ENCODE results near the gene USP40.

The USP40 gene

GRCh38 chr2:233492751-233493150 lies 73.8 kb downstream of the USP40 start:
- Histone ChIP-seq H3K9me3 (replicated peaks; ENCODE audit: low read length) (no peaks in the 10 kb centered on the region), H3K4me1 (ENCODE audit: control insufficient read depth, insufficient read depth, low read length) (peaks cover 20% of the 10 kb centered on the region), H3K36me3 (ENCODE audit: insufficient read depth, low read length) (peaks cover 29% of the 10 kb centered on the region), H3K4me2 (ENCODE audit: low read length) (no peak overlapping the region), H3K27me3 (ENCODE audit: control insufficient read depth, insufficient read depth, low read length) (no peaks in the 10 kb centered on the region), H3K4me3 (ENCODE audit: low read length) (no peak overlapping the region), H3K9ac (ENCODE audit: low read depth, low read length) (no peak overlapping the region)

DNA sequence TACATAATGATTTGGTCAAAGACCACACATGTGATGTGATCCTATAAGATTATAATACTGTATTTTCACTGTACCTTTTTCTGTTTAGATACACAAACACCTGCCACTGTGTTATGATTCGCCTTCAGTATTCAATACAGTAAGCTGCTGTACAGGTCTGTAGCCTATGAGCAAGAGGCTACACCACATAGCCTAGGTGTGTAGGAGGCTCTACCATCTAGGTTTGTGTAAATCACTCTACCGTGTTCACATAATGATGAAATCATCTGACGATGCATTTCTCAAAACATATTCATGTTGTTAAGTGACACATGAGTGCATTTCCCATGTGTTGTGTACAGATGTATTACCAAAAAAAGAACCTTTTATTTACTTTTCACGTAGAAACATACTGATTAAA lies 74.5 kb downstream of the USP40 start:
- Histone ChIP-seq H3K9me3 (replicated peaks; ENCODE audit: low read length) (no peaks in the 10 kb centered on the region), H3K4me3 (ENCODE audit: low read length) (no peak overlapping the region), H3K36me3 (ENCODE audit: insufficient read depth, low read length) (peaks cover 26% of the 10 kb centered on the region), H3K4me1 (ENCODE audit: control insufficient read depth, insufficient read depth, low read length) (peaks cover 24% of the 10 kb centered on the region), H3K9ac (ENCODE audit: low read depth, low read length) (no peak overlapping the region), H3K27me3 (ENCODE audit: control insufficient read depth, insufficient read depth, low read length) (no peaks in the 10 kb centered on the region), H3K4me2 (ENCODE audit: low read length) (no peak overlapping the region)

GRCh38 chr2:233491326-233491725 lies 75.3 kb downstream of the USP40 start:
- H3K9ac ChIP-seq (ENCODE audit: low read depth, low read length) = no peak overlapping the region
- H3K36me3 ChIP-seq (ENCODE audit: insufficient read depth, low read length) = peaks cover 23% of the 10 kb centered on the region
- H3K4me3 ChIP-seq (ENCODE audit: low read length) = no peak overlapping the region
- H3K4me2 ChIP-seq (ENCODE audit: low read length) = no peak overlapping the region
- H3K27me3 ChIP-seq (ENCODE audit: control insufficient read depth, insufficient read depth, low read length) = no peaks in the 10 kb centered on the region
- H3K4me1 ChIP-seq (ENCODE audit: control insufficient read depth, insufficient read depth, low read length) = peaks cover 30% of the 10 kb centered on the region
- H3K9me3 ChIP-seq (replicated peaks; ENCODE audit: low read length) = no peaks in the 10 kb centered on the region

DNA sequence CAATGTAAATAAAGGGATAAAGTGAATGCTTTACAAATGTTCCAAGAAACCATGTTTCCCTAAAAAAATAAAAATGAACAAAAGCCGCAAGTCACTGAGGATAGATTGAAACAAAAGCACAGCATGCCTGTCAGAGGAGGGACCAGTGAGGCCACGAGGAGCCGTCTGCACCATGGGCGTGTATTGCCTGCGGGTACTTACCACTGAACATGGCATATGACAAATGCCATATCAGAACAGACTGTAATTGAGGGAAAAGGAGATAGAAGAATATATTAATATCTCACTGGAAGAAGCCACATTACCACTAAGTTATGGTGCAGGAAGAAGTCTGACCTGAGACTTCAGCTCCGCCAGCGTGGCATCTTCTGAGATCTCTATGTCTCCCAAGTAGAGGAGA lies 75.8 kb downstream of the USP40 start:
- Histone ChIP-seq H3K4me2 (ENCODE audit: low read length) (no peak overlapping the region), H3K36me3 (ENCODE audit: insufficient read depth, low read length) (peaks cover 18% of the 10 kb centered on the region), H3K4me3 (ENCODE audit: low read length) (no peak overlapping the region), H3K27me3 (ENCODE audit: control insufficient read depth, insufficient read depth, low read length) (no peaks in the 10 kb centered on the region), H3K9ac (ENCODE audit: low read depth, low read length) (no peak overlapping the region), H3K4me1 (ENCODE audit: control insufficient read depth, insufficient read depth, low read length) (peaks cover 35% of the 10 kb centered on the region), H3K9me3 (replicated peaks; ENCODE audit: low read length) (no peaks in the 10 kb centered on the region)

DNA sequence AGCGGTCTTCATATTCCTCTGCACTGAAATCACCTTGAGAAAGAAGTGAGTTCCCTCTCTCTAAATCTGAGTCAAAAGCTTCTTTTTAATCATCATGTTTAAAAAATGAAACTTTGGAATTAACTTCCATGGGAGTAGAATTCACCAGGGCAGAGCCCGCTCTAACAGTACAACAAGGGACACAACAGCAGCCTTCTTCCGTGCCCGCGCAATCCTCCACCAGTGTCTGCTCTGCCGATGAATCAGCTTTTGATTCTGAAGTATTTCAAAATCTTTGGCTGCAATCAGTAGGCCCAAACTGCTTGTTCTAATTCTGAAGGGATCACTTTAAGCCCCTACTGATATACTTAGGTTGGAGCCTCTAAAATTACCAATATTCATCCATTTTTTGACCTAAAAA lies 76.9 kb downstream of the USP40 start:
- no peak overlapping the region for H3K4me3 ChIP-seq (ENCODE audit: low read length)
- peaks cover 39% of the 10 kb centered on the region for H3K4me1 ChIP-seq (ENCODE audit: control insufficient read depth, insufficient read depth, low read length)
- peaks cover 28% of the 10 kb centered on the region for H3K36me3 ChIP-seq (ENCODE audit: insufficient read depth, low read length)
- H3K9me3 ChIP-seq (replicated peaks; ENCODE audit: low read length) = no peaks in the 10 kb centered on the region
- no peaks in the 10 kb centered on the region for H3K27me3 ChIP-seq (ENCODE audit: control insufficient read depth, insufficient read depth, low read length)
- no peak overlapping the region for H3K9ac ChIP-seq (ENCODE audit: low read depth, low read length)
- no peak overlapping the region for H3K4me2 ChIP-seq (ENCODE audit: low read length)

DNA sequence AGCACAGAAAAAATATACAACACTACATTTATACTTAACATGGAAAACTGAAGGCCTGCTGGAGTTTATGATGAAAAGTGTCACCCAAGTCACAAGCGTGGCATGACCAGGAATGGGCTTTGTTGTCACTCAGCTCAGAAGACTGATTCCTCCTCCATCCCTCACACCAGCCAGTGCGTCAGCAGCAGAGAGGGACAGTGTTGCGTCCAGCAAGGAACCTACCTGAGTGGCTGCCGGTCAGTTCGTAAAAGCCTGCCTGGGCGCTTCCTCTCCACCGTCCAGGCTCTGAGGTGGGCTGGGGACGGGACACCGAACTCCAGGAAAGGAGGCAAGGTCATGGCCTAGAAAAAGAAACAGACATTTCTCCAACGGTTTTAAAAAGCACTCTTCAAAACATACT lies 77.4 kb downstream of the USP40 start:
- H3K9me3 ChIP-seq (replicated peaks; ENCODE audit: low read length) = no peaks in the 10 kb centered on the region
- peaks cover 39% of the 10 kb centered on the region for H3K4me1 ChIP-seq (ENCODE audit: control insufficient read depth, insufficient read depth, low read length)
- H3K36me3 ChIP-seq (ENCODE audit: insufficient read depth, low read length) = peaks cover 28% of the 10 kb centered on the region
- H3K4me2 ChIP-seq (ENCODE audit: low read length) = no peak overlapping the region
- H3K27me3 ChIP-seq (ENCODE audit: control insufficient read depth, insufficient read depth, low read length) = no peaks in the 10 kb centered on the region
- H3K9ac ChIP-seq (ENCODE audit: low read depth, low read length) = peak overlapping the region; percentile 60
- no peak overlapping the region for H3K4me3 ChIP-seq (ENCODE audit: low read length)

DNA sequence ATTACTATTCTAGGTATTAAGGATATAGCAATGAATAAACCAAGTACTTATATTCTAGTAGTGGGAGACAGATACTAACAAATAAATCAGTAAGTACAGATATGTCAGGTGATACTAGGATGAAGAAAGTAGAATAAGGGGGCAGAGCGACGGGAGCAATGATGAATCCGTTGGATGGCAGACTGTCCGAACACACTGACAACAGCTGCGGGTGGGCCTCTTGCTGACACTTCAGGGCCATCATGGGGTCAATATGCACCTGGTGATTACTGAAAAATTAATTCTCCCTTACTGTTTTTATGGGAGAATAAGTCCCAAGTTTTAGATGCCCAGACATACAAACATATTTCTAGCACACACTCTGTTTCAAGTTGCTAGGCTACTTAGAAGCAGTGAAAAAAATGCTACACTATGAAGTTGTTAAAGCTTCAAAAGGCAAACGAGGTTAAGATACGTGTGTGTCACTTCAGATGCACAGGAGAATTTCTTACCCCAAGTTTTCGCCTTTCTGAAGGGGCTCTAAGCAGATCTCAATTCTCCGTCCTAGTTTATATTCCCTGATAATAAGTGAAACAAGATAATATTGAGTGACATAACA lies 78.7 kb downstream of the USP40 start:
- Histone ChIP-seq H3K9ac (ENCODE audit: low read depth, low read length) (peak overlapping the region; percentile 60), H3K36me3 (ENCODE audit: insufficient read depth, low read length) (peaks cover 30% of the 10 kb centered on the region), H3K4me3 (ENCODE audit: low read length) (no peak overlapping the region), H3K27me3 (ENCODE audit: control insufficient read depth, insufficient read depth, low read length) (no peaks in the 10 kb centered on the region), H3K4me2 (ENCODE audit: low read length) (peak overlapping the region; percentile 62), H3K9me3 (replicated peaks; ENCODE audit: low read length) (no peaks in the 10 kb centered on the region), H3K4me1 (ENCODE audit: control insufficient read depth, insufficient read depth, low read length) (peaks cover 39% of the 10 kb centered on the region)

DNA sequence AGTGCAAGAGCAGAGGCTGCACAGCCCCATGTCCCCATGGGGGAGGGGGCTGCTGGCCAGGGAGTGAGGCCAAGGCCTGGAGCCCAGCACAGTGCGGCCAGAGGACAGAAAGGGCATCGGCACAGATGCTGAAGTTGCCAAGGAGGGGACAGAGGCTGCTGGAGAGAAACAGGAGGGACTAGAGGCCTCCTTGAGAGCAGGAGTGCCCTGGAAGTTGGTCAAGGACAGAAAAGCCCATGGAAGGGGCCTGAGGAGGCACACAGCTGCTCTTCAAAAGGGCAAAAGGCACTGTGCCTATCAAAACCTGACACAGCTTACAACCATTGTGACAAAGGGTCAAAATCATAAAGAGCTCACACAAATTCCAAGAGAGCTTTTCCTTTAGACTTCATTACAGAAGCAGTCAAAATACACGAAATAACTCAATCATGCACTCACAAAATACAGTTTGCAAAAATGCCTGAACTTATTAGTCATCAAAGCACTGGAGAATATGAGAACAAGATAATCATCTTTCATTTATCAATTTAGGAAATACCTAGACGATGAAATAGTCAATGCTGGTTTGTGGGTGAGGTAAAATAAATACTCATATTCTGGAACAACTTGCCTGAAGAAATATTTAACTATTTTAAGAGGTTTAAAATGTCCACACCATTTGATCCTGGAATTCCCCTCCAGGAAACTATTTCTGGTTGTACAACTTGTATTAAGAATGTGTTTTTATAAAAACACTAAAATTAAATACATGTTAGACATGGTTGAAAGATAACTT lies 79.6 kb downstream of the USP40 start:
- Histone ChIP-seq H3K4me3 (ENCODE audit: low read length) (peak overlapping the region; percentile 28), H3K4me2 (ENCODE audit: low read length) (peak overlapping the region; percentile 68), H3K27me3 (ENCODE audit: control insufficient read depth, insufficient read depth, low read length) (no peaks in the 10 kb centered on the region), H3K9ac (ENCODE audit: low read depth, low read length) (peak overlapping the region; percentile 68), H3K4me1 (ENCODE audit: control insufficient read depth, insufficient read depth, low read length) (peaks cover 39% of the 10 kb centered on the region), H3K9me3 (replicated peaks; ENCODE audit: low read length) (no peaks in the 10 kb centered on the region), H3K36me3 (ENCODE audit: insufficient read depth, low read length) (peaks cover 26% of the 10 kb centered on the region)

DNA sequence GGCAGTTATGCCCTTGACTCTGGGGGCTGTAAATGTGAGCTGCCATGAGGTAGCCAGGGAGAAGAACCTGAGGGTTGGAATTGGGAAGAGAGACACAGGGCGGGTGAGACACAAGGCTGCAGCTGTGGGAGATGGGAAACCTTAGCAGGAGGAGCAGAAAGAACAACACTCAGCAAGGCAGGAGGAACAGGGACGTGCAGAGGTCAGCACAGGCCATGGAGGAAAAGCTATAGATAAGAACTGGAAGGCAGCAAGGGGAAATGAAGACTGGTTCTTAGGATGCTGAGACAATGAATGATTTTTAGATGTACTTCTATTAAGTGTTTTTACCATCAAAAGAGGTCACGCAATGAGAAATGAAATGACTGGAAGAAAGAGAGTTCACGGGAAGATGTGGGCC lies 80.2 kb downstream of the USP40 start:
- Histone ChIP-seq H3K9me3 (replicated peaks; ENCODE audit: low read length) (no peaks in the 10 kb centered on the region), H3K4me2 (ENCODE audit: low read length) (peak overlapping the region; percentile 68), H3K9ac (ENCODE audit: low read depth, low read length) (peak overlapping the region; percentile 68), H3K4me3 (ENCODE audit: low read length) (peak overlapping the region; percentile 28), H3K27me3 (ENCODE audit: control insufficient read depth, insufficient read depth, low read length) (no peaks in the 10 kb centered on the region), H3K36me3 (ENCODE audit: insufficient read depth, low read length) (peaks cover 28% of the 10 kb centered on the region), H3K4me1 (ENCODE audit: control insufficient read depth, insufficient read depth, low read length) (peaks cover 39% of the 10 kb centered on the region)

DNA sequence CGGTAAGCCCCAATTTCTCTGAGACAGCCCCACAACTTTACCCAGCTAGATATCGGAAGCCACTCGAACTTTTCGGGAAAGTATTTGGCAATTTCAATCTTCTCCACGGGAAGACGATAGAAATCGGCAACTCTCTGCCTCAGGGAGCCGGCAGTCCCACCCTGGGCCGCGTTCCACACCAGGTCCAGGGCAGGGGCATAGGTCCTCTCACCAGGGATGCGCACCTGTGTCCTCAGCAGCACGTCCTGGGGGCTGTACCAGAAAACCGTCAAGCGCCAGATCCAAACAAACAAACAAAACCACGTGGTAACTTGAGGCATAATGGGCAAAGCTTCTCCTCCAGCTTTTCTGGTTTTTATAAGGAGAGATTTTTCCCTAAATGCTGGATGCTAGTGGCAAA lies 80.9 kb downstream of the USP40 start:
- H3K4me3 ChIP-seq (ENCODE audit: low read length) = no peak overlapping the region
- H3K4me2 ChIP-seq (ENCODE audit: low read length) = no peak overlapping the region
- H3K9ac ChIP-seq (ENCODE audit: low read depth, low read length) = no peak overlapping the region
- H3K9me3 ChIP-seq (replicated peaks; ENCODE audit: low read length) = no peaks in the 10 kb centered on the region
- H3K36me3 ChIP-seq (ENCODE audit: insufficient read depth, low read length) = peaks cover 30% of the 10 kb centered on the region
- H3K4me1 ChIP-seq (ENCODE audit: control insufficient read depth, insufficient read depth, low read length) = peaks cover 39% of the 10 kb centered on the region
- no peaks in the 10 kb centered on the region for H3K27me3 ChIP-seq (ENCODE audit: control insufficient read depth, insufficient read depth, low read length)

DNA sequence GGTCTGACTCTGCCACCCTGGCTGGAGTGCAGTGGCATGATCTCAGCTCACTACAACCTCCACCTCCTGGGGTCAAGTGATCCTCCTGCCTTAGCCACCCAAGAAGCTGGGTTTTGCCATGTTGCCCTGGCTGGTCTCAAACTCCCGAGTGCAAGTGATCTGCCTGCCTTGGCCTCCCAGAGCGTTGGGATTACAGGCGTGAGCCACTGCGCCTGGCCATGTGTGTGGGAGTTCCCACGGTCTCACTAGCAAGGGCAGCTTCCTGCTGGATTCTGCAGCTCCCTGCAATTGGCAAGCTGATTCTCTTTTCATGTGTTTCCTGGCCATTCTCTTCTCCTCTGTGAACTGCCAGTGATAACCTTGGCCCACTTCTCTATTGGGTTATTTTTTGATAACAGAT lies 84.0 kb downstream of the USP40 start:
- H3K4me2 ChIP-seq (ENCODE audit: low read length) = no peak overlapping the region
- no peak overlapping the region for H3K9ac ChIP-seq (ENCODE audit: low read depth, low read length)
- H3K4me1 ChIP-seq (ENCODE audit: control insufficient read depth, insufficient read depth, low read length) = peaks cover 17% of the 10 kb centered on the region
- no peak overlapping the region for H3K4me3 ChIP-seq (ENCODE audit: low read length)
- H3K9me3 ChIP-seq (replicated peaks; ENCODE audit: low read length) = no peaks in the 10 kb centered on the region
- no peaks in the 10 kb centered on the region for H3K27me3 ChIP-seq (ENCODE audit: control insufficient read depth, insufficient read depth, low read length)
- peaks cover 38% of the 10 kb centered on the region for H3K36me3 ChIP-seq (ENCODE audit: insufficient read depth, low read length)

All from skeletal muscle satellite cell (primary cell).